Adrenal gland (tissue), 5 donors: ENCODE measurements around the gene TTLL12.

Experiments used
- CTCF ChIP-seq, 6 experiments: fragments of 450-650 bp in 4 of 6; fragments of 200-600 bp in 2 of 6; sonication (generic) in 1 of 6; IDR thresholded peaks; 1 replicate in 5 of 6; 2 replicates in 1 of 6; pipeline versions ENCODE4 v1.5.1 to v1.8.0; 2016 to 2021; ENCODE audit warnings: antibody characterized with exemption in 6 of 6, mild to moderate bottlenecking in 2 of 6, moderate library complexity in 1 of 6
- POLR2A ChIP-seq, 2 donors: fragments of 450-650 bp; IDR thresholded peaks; one replicate each; pipeline ENCODE4 v1.6.1; 2017; ENCODE audit warnings: antibody characterized with exemption in 2 of 2, mild to moderate bottlenecking in 2 of 2, moderate library complexity in 1 of 2
- donor health status: DM: no; HTN: no; CAD: no.

DNA sequence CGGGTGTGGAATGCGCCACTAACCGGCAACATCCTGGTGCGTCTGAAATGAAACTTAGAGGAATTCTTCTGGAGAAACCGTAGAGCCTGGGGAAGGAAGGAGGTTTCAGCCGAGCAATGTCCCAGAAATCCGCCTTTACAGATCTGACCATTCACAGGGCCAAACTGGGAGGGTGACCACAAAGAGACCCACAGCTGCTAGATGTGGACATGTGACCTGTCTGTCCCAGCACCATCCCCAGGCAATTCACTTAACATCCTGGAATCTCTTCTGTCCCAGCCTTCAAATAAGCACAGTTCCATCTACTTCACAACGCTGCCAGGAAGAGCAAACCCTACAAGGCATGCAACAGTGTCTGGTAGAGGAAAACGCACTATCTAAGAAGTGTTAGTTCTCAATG is 53.5 kb downstream of the TTLL12 start:
- TF ChIP-seq CTCF (IDR thresholded peaks at IDR 0.05) = no peak
- TF ChIP-seq POLR2A (IDR thresholded peaks at IDR 0.05) = no peak
